NT2/D1 (cell line): Measurements from ENCODE around the gene TLE4.

Experiments used
- SUZ12 ChIP-seq: IDR thresholded peaks from 2 replicates; pipeline ENCODE4 v1.6.1; 2011; ENCODE audit not compliant: insufficient read length, insufficient read depth; ENCODE audit errors: extremely low read depth
- YY1 ChIP-seq: IDR thresholded peaks from 2 replicates; pipeline ENCODE4 v1.6.1; 2011; ENCODE audit not compliant: insufficient read length, insufficient read depth
- ZNF274 ChIP-seq: IDR thresholded peaks from 2 replicates; pipeline ENCODE4 v1.6.1; 2011; ENCODE audit warnings: mild to moderate bottlenecking, low read depth, low read length

DNA sequence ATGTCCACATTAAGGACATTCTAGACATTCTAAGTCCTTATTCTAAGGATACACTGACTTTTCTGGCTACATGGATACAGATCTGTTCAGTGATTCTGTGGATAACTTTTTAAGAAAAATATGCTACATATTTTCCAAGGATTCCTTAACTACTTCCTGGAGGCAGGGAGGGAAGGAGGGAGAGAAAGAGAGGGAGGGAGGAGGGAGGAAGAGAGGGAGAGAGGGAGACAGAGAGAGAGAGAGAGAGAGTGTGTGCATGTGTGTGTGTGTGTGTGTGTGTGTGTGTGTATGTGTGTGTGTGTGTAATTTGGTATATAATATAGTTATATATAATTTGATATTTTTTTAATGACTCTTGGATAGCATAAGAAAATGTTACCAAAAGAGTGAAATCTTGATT is 109.8 kb downstream of the TLE4 start:
- no peak for TF ChIP-seq YY1
- TF ChIP-seq ZNF274 = no peak
- TF ChIP-seq SUZ12 = no peak
